ENCODE measurements around the gene TMEM123.

The TMEM123 gene, protein sequence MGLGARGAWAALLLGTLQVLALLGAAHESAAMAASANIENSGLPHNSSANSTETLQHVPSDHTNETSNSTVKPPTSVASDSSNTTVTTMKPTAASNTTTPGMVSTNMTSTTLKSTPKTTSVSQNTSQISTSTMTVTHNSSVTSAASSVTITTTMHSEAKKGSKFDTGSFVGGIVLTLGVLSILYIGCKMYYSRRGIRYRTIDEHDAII

DNA sequence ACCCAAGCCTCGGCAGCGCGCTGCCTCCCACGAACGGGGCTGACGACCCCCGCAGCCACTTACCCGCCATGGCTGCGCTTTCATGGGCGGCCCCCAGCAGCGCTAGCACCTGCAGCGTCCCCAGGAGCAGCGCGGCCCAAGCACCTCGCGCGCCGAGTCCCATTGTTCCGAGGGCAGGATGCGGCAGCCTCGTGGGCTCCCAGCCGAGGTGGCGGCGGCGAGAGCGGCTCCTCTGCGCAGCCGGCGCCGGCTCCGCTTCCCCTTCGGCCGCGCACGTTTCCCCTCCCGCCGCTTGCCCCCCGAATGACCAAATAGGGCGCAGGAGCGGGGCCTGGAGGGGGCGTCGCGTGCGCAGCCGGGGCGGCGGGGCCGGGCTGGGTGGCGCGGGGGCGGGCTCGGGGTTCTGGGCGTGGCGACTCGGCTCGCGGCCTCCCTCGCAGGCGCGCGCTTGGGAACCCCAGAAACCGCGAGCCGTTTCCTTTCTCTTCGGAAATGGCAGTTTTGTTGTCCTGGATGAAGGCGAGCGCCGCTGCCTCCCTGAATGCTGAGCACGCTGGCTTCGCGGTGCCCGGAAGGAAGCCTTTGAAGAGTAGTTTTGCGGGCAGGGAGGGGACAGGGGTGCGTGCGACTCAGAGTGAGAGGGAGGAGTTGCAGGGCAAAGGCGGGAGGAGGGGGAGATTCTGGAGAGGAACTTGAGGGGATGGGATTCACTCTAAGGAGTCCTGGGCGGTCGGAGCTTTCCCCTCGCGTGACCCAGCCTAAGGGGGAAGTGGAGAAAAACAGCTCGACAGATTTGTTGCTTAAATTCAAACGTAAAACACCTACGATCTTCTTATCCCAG is at the start of gene TMEM123:
TSS of gene TMEM123 (minus strand) at position 305 of the 841 bp plus-strand sequence. CDS start at position 163, 142 bp downstream.
- peak; percentile 82 for DNase-seq (ENCODE audit: low read depth)

DNA sequence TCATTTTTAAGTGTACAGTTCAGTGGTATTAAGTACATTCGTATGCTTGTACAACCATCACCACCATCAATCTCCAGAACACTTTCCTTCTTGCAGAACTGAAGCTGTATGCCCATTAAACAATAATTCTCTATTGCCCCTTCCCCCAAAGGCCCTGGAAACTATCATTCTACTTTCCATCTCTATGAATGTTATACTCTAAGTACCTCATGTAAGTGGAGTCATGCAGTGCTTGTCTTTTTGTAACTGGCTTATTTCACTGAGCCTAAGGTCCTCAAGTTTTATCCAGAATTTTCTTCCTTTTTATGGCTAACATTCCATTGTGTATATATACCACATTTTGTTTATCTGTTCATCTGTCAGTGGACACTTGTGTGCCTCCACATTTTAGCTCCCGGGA is 48.3 kb upstream of the TMEM123 start:
- no peak for DNase-seq (ENCODE audit: low read depth)

GRCh38 chr11:102499931-102500330 is 47.4 kb upstream of the TMEM123 start:
- DNase-seq (ENCODE audit: low read depth), result no peak

- DNase-seq (ENCODE audit: low read depth), result no peak
Measured at GRCh38 chr11:102499151-102499550, 46.6 kb upstream of the TMEM123 start.

DNA sequence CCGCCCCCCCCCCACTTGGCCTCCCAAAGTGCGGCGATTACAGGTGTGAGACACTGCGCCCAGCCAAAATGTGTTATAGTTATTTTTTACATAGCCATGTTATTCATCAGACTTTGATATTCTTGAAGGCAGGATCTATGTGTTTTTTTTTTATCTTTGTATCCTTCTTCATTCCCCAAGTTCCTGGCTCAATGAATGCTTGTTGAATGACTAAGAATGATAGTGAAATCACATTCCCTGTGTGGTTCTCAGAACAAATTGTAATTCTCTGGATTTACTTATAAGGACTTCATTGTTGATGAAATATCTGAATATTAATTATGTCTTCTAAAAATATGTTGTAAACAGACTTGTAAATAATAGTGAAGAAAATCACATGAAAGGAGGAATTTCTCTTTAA is 44.5 kb upstream of the TMEM123 start:
- DNase-seq (ENCODE audit: low read depth), result no peak

GRCh38 chr11:102495161-102496042 is 42.8 kb upstream of the TMEM123 start:
- DNase-seq (ENCODE audit: low read depth), result peak; percentile 35

- DNase-seq (ENCODE audit: low read depth), result no peak
Measured at GRCh38 chr11:102494216-102494615, 41.7 kb upstream of the TMEM123 start.

- DNase-seq (ENCODE audit: low read depth), result no peak
Measured at GRCh38 chr11:102493524-102493923, 41.0 kb upstream of the TMEM123 start.

- no peak for DNase-seq (ENCODE audit: low read depth)
Measured at GRCh38 chr11:102491969-102492368, 39.4 kb upstream of the TMEM123 start.

DNA sequence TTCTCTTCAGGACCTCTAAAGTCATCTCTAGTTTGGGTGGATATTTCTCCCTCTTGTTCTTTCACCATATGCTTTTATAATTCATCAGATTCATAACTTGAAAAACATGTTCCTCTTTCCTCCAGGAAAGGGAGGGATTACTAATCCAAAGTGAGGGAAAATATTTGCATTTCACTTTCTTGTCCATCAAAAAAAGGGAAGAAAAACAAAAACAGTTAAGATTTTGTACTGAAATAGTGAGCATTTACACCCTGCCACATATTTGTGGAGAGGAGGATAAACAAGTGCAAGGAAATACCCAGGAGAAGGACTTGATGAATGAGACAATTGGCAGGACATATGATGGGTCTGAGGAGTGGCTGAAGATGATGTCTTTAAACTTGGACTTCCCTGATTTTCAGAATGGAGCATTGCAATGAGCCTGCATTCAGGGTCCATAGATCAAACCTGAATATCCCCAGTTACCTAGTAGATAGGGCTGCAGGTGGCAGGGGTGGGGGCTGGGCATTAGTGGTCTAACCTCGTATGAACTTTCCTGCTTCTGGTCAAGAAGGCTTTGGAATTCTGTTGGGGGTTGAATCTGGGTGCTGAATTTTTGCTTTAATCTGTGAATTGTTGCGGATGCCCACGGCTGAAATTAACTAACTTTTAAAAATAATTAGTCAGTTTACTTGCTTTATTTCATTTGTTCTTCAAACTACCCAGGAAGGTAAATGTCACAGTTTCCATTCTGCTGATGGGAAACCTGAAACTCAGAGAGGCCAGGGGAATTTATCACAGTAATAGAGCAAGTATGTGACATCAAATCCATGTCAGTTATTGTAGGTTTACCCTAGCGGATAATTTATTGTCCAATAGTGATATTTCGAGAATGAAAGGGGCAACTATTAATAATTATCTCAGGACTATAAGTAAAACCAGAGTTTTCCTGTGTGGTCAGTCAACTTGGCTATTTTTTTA is 36.9 kb upstream of the TMEM123 start:
- no peak for DNase-seq (ENCODE audit: low read depth)

DNA sequence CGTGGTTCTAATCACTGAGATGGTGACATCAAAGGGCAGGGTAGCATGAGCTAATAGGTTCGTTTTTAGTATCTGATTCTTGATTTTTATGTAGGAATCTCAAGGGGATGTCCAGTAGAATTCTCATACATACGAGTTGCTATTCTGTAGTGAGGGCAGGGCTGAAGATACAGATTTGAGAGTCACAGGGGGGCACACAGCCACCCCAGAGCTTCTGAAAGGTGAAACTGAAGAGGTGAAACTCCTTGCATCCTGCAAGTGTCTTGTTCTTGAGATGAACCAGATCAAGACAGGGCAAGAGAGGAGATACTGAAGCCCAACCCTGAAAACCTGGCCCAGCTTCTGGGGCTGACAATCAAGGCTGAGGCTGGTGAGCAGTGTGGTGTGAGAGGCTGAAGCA is 35.6 kb upstream of the TMEM123 start:
- no peak for DNase-seq (ENCODE audit: low read depth)

- no peak for DNase-seq (ENCODE audit: low read depth)
Measured at GRCh38 chr11:102487214-102487613, 34.6 kb upstream of the TMEM123 start.

GRCh38 chr11:102486584-102486983 is 34.0 kb upstream of the TMEM123 start:
- DNase-seq (ENCODE audit: low read depth), result no peak

DNA sequence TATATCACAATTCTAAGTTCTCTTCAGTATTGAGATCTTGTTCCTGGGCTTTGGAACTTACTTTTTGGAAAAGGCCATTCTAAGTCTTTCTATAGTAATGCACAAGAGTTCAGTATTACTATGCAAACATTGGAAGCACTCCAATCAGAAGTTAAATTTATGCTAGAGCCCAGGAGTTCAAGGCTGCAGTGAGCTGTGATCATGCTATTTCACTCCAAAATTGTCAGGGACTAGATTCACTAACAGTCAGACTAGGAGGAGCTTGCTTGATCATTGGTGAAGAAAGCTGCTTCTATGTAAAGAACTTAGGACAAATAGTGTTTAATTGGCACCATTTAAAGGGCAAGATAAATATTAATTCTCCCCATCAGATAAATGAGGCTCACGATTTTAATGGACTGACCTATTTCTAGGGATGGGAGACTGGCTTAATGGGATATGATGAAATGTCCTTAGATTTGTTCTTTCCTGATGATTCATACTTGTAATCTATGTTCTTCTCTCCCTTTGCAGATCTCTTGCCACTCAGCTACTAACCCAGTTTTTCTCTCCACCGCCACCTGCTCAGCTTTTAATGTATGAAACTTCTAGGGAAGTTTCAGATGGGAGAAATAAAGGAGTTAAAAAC is 32.6 kb upstream of the TMEM123 start:
- no peak for DNase-seq (ENCODE audit: low read depth)

DNA sequence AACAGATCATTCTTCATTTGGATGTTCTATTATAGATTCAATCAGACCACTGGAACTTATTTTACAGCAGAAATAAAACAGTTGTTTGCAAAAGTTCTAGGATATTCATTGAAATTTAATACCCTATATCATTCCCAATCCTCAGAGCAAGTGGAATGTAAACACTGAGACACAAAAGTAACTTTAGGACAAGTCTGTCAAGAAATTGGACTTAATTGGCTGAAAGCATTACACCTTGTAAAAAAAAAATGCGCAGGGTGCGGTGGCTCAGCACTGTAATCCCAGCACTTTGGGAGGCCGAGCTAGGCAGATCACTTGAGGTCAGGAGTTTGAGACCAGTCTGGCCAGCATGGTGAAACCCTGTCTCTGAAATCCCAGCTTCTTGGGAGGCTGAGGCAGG is 29.9 kb upstream of the TMEM123 start:
- DNase-seq (ENCODE audit: low read depth), result no peak

- DNase-seq (ENCODE audit: low read depth), result no peak
Measured at GRCh38 chr11:102479733-102480132, 27.2 kb upstream of the TMEM123 start.

DNA sequence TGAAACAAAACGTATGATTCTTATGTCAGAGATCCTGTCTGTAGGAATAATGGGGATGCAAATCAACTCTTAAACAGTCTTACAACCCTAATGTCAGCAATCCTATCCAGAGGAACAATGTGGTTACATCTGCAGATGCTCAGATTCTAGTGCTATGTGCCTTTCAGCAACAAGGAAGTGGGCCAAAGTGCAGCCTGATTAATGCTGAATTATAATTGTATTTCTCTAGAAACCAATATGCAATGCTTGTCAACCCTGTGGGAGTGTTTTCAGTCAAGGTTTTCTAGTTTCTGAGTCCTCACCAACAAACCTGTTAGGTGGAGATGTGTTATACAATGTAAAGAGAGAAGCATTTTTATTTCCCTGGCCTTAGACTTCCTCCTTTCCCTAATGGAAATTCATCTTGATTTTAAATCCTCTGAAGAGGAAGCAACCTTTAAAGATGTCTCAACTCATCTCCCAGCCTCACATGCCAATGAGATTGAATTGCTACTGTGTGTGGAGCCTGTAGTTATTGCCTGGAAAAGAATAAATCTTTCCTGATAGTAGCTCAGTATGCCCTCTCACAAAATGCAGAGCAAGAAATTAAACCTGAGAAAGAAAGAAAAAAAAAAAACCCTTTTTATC is 26.2 kb upstream of the TMEM123 start:
- no peak for DNase-seq (ENCODE audit: low read depth)

DNA sequence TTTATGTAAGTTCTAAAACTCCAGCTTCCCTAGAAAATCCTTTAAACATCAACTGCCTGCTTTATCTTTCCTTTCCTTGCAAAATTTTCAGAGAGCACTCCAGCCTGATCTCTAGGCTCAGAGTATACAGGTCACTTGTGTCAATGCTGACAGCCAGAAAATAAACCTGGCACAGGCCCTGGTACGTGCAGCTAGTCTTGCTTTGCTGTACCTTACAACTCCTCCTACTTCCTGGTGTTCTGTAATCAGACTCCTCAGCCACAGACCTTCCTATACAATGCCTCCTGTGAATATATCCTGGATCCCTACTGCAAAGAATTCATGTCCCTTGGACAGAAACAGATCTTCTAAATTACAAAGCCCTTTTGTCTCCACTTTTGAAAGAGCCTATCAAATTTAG is 24.2 kb upstream of the TMEM123 start:
- peak; percentile 38 for DNase-seq (ENCODE audit: low read depth)

- no peak for DNase-seq (ENCODE audit: low read depth)
Measured at GRCh38 chr11:102476069-102476468, 23.5 kb upstream of the TMEM123 start.

DNA sequence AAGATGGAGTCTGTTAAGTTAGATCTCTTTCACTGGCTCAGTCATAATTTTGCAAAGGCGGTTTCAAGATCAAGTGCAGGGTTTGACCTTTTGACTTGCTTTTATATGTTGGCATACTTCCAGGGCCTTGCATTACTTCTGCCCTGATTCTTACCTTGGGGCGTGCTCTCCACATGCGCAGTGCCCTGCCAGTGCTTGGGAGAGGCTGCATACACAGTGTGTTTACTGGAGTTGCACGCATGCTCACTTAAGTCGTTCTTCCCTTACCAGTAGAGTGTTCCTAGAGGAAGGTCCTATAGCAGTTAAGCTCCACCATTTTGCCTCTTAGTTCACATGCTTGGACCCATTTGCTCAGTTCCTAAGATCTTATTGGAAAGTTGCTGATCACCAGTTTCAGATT is 21.0 kb upstream of the TMEM123 start:
- no peak for DNase-seq (ENCODE audit: low read depth)

Data from CMK (cell line).